ENCODE results near the gene DOCK4. TPM values are rescaled to one million over a fixed set of nuclear protein-coding genes. Genes with fewer than 3 reads are reported as not detected.

The DOCK4 gene
- total RNA-seq, 1 donor from 2014 or later = 43.0 TPM

GRCh38 chr7:111705807-111706206 lies 500.4 kb downstream of the DOCK4 start:
- Mint-ChIP-seq H3K4me1 (ENCODE audit: low read depth) (no peaks in the 10 kb centered on the region), H3K27me3 (ENCODE audit: low read depth) (peaks cover 6% of the 10 kb centered on the region), H3K36me3 (ENCODE audit: low read depth) (no peaks in the 10 kb centered on the region), H3K9me3 (ENCODE audit: low read depth) (peaks cover 9% of the 10 kb centered on the region), H3K4me3 (ENCODE audit: unreplicated experiment) (no peak overlapping the region), H3K27ac (ENCODE audit: unreplicated experiment) (no peak overlapping the region)
- no peak for DNase-seq (ENCODE audit: low spot score)
- TF ChIP-seq, protein P1, sequence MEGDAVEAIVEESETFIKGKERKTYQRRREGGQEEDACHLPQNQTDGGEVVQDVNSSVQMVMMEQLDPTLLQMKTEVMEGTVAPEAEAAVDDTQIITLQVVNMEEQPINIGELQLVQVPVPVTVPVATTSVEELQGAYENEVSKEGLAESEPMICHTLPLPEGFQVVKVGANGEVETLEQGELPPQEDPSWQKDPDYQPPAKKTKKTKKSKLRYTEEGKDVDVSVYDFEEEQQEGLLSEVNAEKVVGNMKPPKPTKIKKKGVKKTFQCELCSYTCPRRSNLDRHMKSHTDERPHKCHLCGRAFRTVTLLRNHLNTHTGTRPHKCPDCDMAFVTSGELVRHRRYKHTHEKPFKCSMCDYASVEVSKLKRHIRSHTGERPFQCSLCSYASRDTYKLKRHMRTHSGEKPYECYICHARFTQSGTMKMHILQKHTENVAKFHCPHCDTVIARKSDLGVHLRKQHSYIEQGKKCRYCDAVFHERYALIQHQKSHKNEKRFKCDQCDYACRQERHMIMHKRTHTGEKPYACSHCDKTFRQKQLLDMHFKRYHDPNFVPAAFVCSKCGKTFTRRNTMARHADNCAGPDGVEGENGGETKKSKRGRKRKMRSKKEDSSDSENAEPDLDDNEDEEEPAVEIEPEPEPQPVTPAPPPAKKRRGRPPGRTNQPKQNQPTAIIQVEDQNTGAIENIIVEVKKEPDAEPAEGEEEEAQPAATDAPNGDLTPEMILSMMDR (IDR thresholded peaks at IDR 0.05) = no peak

GRCh38 chr7:111697771-111698170 lies 508.4 kb downstream of the DOCK4 start:
- TF ChIP-seq, protein P1 (IDR thresholded peaks at IDR 0.05) = no peak
- Mint-ChIP-seq H3K4me3 (ENCODE audit: unreplicated experiment) (no peak overlapping the region), H3K36me3 (ENCODE audit: low read depth) (no peaks in the 10 kb centered on the region), H3K4me1 (ENCODE audit: low read depth) (peaks cover 4% of the 10 kb centered on the region), H3K27ac (ENCODE audit: unreplicated experiment) (no peak overlapping the region), H3K27me3 (ENCODE audit: low read depth) (peaks cover 2% of the 10 kb centered on the region), H3K9me3 (ENCODE audit: low read depth) (peaks cover 14% of the 10 kb centered on the region)
- DNase-seq (ENCODE audit: low spot score) = no peak

GRCh38 chr7:111694376-111694775 lies 511.8 kb downstream of the DOCK4 start:
- H3K4me3 Mint-ChIP-seq (ENCODE audit: unreplicated experiment) = no peak overlapping the region
- no peak overlapping the region for H3K27ac Mint-ChIP-seq (ENCODE audit: unreplicated experiment)
- H3K4me1 Mint-ChIP-seq (ENCODE audit: low read depth) = peaks cover 4% of the 10 kb centered on the region
- peaks cover 3% of the 10 kb centered on the region for H3K9me3 Mint-ChIP-seq (ENCODE audit: low read depth)
- TF ChIP-seq, protein P1 (IDR thresholded peaks at IDR 0.05) = no peak
- no peaks in the 10 kb centered on the region for H3K36me3 Mint-ChIP-seq (ENCODE audit: low read depth)
- no peak for DNase-seq (ENCODE audit: low spot score)
- H3K27me3 Mint-ChIP-seq (ENCODE audit: low read depth) = no peaks in the 10 kb centered on the region

DNA sequence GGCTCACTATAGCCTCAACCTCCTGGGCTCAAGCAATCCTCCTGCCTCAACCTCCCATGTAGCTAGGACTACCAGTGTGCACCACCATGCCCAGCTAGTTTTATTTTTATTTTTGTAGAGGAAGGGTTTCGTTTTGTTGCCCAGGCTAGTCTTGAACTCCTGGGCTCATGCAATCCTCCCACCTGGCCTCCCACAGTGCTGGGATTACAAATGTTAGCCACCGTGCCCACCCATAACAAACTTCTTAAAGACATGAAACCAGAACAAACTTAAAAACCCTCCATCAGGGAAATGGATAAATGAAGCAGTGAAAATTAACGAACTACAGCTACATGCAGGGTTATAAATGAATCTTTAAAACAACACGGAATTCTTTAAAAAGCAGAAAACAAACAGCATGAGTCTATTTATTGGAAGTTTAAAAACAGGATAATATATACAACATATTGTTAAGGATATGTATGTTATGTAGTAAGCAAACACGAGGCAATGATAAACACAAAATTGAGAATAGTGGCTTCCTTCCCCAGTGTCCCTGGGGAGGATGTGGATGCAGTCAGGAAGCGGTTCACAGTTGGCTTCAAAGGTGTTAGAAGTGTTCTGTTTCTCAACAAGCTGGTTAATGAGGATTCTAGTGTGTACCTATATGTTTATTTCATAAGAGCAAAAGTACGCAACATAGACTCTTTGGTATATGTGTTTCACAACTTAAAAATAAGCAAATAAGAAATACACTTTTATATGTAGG lies 515.7 kb downstream of the DOCK4 start:
- TF ChIP-seq, protein P1 (IDR thresholded peaks at IDR 0.05) = no peak
- Mint-ChIP-seq H3K4me1 (ENCODE audit: low read depth) (peaks cover 4% of the 10 kb centered on the region), H3K27ac (ENCODE audit: unreplicated experiment) (no peak overlapping the region), H3K27me3 (ENCODE audit: low read depth) (peaks cover 8% of the 10 kb centered on the region), H3K36me3 (ENCODE audit: low read depth) (no peaks in the 10 kb centered on the region), H3K9me3 (ENCODE audit: low read depth) (no peaks in the 10 kb centered on the region), H3K4me3 (ENCODE audit: unreplicated experiment) (no peak overlapping the region)
- no peak for DNase-seq (ENCODE audit: low spot score)

DNA sequence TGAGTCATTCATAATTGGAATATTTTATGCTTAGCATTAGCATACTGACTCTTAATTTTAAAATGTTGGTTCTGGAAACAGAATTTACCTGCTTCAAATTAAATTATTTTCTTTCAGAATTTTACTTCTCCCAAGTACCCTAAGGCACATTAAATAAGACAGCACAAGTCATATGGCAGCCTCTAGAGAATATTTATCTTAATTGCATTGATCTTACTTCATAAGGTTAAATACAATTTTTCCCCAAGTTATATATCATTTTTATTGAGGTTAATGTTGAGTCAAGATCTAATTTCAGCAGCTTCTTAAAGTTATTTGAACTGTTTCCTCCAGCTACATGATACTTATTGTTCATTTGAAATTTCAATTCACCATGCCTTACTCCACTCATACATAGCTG lies 520.9 kb downstream of the DOCK4 start:
- H3K27ac Mint-ChIP-seq (ENCODE audit: unreplicated experiment) = no peak overlapping the region
- DNase-seq (ENCODE audit: low spot score) = no peak
- H3K27me3 Mint-ChIP-seq (ENCODE audit: low read depth) = peaks cover 8% of the 10 kb centered on the region
- H3K4me1 Mint-ChIP-seq (ENCODE audit: low read depth) = no peaks in the 10 kb centered on the region
- no peak overlapping the region for H3K4me3 Mint-ChIP-seq (ENCODE audit: unreplicated experiment)
- no peaks in the 10 kb centered on the region for H3K36me3 Mint-ChIP-seq (ENCODE audit: low read depth)
- no peaks in the 10 kb centered on the region for H3K9me3 Mint-ChIP-seq (ENCODE audit: low read depth)
- TF ChIP-seq, protein P1 (IDR thresholded peaks at IDR 0.05) = no peak
